HepG2 (cell line): Measurements from ENCODE around the gene IL1RL1. TPM values are rescaled to one million over a fixed set of nuclear protein-coding genes. Genes with fewer than 3 reads are reported as not detected.

Source experiments
- ATAC-seq: fragments of 200-7000 bp; cut with Tn5 transposase; 3 replicates; pipeline ENCODE4 v1.9.1; 2020; ENCODE audit warnings: mild to moderate bottlenecking, moderate library complexity
- BruUV-seq: library from RNA; stranded (reverse); fragments of 400-500 nt; replicated peaks from 2 replicates; lab custom pipeline; 2021; lab: Mats Ljungman, UMichigan
- CTCF ChIA-PET: fragments of 300-600 bp; formaldehyde crosslinking; extraction: SDS; loops from one replicate; lab custom pipeline; 2021; ENCODE audit warnings: low total read pairs, inconsistent platforms, low intra/inter-chr PET ratio; lab: Yijun Ruan, JAX
- POLR2A ChIA-PET: fragments of 350-600 bp; sonication (Branson Sonifier 250); formaldehyde crosslinking; loops from one replicate; lab custom pipeline; 2020; ENCODE audit warnings: antibody characterized with exemption, inconsistent platforms; lab: Yijun Ruan, JAX
- DNase-seq: peaks from one replicate; pipeline ENCODE4 v3.0.0-alpha.2; 2015; ENCODE audit warnings: low spot score
- FAIRE-seq: peaks from 3 replicates; lab custom pipeline; 2011; peaks lifted over from hg19 to GRCh38; lab: Jason Lieb, UNC
- H2AFZ ChIP-seq: one replicate; pipeline ENCODE4 v1.6.1; 2011; ENCODE audit warnings: low read length, inconsistent platforms
- H3K27ac ChIP-seq: fragments of 300-600 bp; 3 replicates; pipeline ENCODE4 v1.8.0; 2011; ENCODE audit warnings: mixed run types, mild to moderate bottlenecking, mixed read lengths, low read length, inconsistent platforms; ENCODE audit not compliant: insufficient read depth; ENCODE audit errors: extremely low read length
- H3K27me3 ChIP-seq, 2 experiments: fragments of 200-600 bp in 1 of 2; 2 replicates in 1 of 2; 3 replicates in 1 of 2; pipeline versions ENCODE4 v1.6.0 to v1.8.0; 2011; ENCODE audit warnings: low read length in 2 of 2, mild to moderate bottlenecking in 2 of 2, moderate library complexity in 2 of 2, inconsistent platforms in 1 of 2; ENCODE audit not compliant: insufficient read depth in 2 of 2, control insufficient read depth in 1 of 2
- H3K36me3 ChIP-seq, 2 experiments: fragments of 200-600 bp in 1 of 2; replicated peaks in 1 of 2; 2 replicates in 1 of 2; 3 replicates in 1 of 2; pipeline versions ENCODE4 v1.5.1 to v1.8.0; 2011; ENCODE audit warnings: low read length in 2 of 2, inconsistent platforms in 1 of 2; ENCODE audit not compliant: insufficient read depth in 2 of 2, control insufficient read depth in 1 of 2
- H3K4me1 ChIP-seq: 2 replicates; pipeline ENCODE4 v1.5.1; 2012; ENCODE audit warnings: low read length, inconsistent platforms; ENCODE audit not compliant: insufficient read depth
- H3K4me2 ChIP-seq: 2 replicates; pipeline ENCODE4 v1.6.0; 2011; ENCODE audit warnings: low read depth, low read length, inconsistent platforms
- H3K4me3 ChIP-seq, 3 experiments: fragments of 200-600 bp in 1 of 3; sonication (generic), shearing (Covaris generic) in 1 of 3; replicated peaks in 1 of 3; 2 replicates each; pipeline ENCODE4 v1.5.1; 2011 to 2016; ENCODE audit warnings: low read length in 3 of 3, inconsistent platforms in 2 of 3, low read depth in 2 of 3, mild to moderate bottlenecking in 2 of 3, control low read depth in 1 of 3, mixed read lengths in 1 of 3; ENCODE audit not compliant: insufficient read depth in 1 of 3
- H3K79me2 ChIP-seq: one replicate; pipeline ENCODE4 v1.6.1; 2011; ENCODE audit warnings: low read length, inconsistent platforms; ENCODE audit not compliant: insufficient read depth
- H3K9ac ChIP-seq: 2 replicates; pipeline ENCODE4 v1.6.0; 2011; ENCODE audit warnings: mild to moderate bottlenecking, low read depth, low read length, inconsistent platforms; ENCODE audit not compliant: insufficient read depth
- H3K9me3 ChIP-seq: 2 replicates; pipeline ENCODE4 v1.5.1; 2012; ENCODE audit warnings: mild to moderate bottlenecking, low read length
- H4K20me1 ChIP-seq: 2 replicates; pipeline ENCODE4 v1.6.0; 2011; ENCODE audit warnings: inconsistent platforms, mild to moderate bottlenecking, low read length, moderate library complexity; ENCODE audit not compliant: insufficient read depth
- CBX2 ChIP-seq, 2 experiments: fragments of 200-600 bp in 1 of 2; sonication (generic); formaldehyde crosslinking in 1 of 2; IDR thresholded peaks; 2 replicates each; pipeline versions ENCODE4 v1.7.0 to v1.8.1; 2018 to 2022; ENCODE audit warnings: low read depth in 2 of 2, low read length in 1 of 2, mild to moderate bottlenecking in 1 of 2, missing genetic modification reagents in 1 of 2
- CREB3 ChIP-seq: sonication (generic); formaldehyde crosslinking; IDR thresholded peaks from 2 replicates; pipeline ENCODE4 v1.5.0; 2020; ENCODE audit warnings: missing genetic modification reagents
- SMAD3 ChIP-seq: sonication (generic); formaldehyde crosslinking; IDR thresholded peaks from 2 replicates; pipeline ENCODE4 v1.4.0; 2020; ENCODE audit warnings: missing genetic modification reagents
- SP1 ChIP-seq, 2 experiments: fragments of 450-650 bp in 1 of 2; sonication (generic) in 1 of 2; formaldehyde crosslinking in 1 of 2; IDR thresholded peaks; 2 replicates each; pipeline versions ENCODE4 v1.4.0 to v1.6.1; 2016 to 2020; ENCODE audit warnings: missing genetic modification reagents in 1 of 2
- TAF15 ChIP-seq: fragments of 200-400 bp; formaldehyde crosslinking; IDR thresholded peaks from one replicate; pipeline ENCODE4 v1.6.1; 2018; ENCODE audit warnings: mild to moderate bottlenecking, low read depth, low read length; ENCODE audit not compliant: poor library complexity, severe bottlenecking
- TCF12 ChIP-seq, 2 experiments: fragments of 450-650 bp in 1 of 2; sonication (generic) in 1 of 2; formaldehyde crosslinking in 1 of 2; IDR thresholded peaks; 2 replicates each; pipeline versions ENCODE4 v1.6.1 to v1.8.0; 2017 to 2022; ENCODE audit warnings: antibody characterized with exemption in 1 of 2, mild to moderate bottlenecking in 1 of 2, missing genetic modification reagents in 1 of 2, moderate library complexity in 1 of 2
- TGIF2 ChIP-seq: IDR thresholded peaks from 2 replicates; pipeline ENCODE4 v1.6.1; 2016; ENCODE audit warnings: control low read depth, missing compliant biosample characterization
- ZBTB43 ChIP-seq: sonication (generic); formaldehyde crosslinking; conservative IDR thresholded peaks from 2 replicates; pipeline ENCODE4 v1.4.0; 2020; ENCODE audit warnings: missing genetic modification reagents
- ZNF546 ChIP-seq: sonication (generic); formaldehyde crosslinking; conservative IDR thresholded peaks from 2 replicates; pipeline ENCODE4 v1.8.1; 2023; ENCODE audit warnings: mild to moderate bottlenecking, missing genetic modification reagents
- ZZZ3 ChIP-seq: sonication (generic); formaldehyde crosslinking; IDR thresholded peaks from 2 replicates; pipeline ENCODE4 v1.4.0; 2020; ENCODE audit warnings: missing genetic modification reagents, mild to moderate bottlenecking, borderline replicate concordance
- WGBS: methylation state at CpG from one replicate; pipeline ENCODE4 v1.1.6; 2017; ENCODE audit warnings: low lambda C conversion rate; 5-methylcytosine and 5-hydroxymethylcytosine counted together
- in situ Hi-C: cut with HindIII; loops from 2 replicates; pipeline ENCODE4 v1.10.0; 2017; ENCODE audit warnings: low pct_unique_long_range_greater_than_20kb; ENCODE audit not compliant: extremely low pct_ligation_motif_present
- intact Hi-C: fragments of 100-400 bp; cut with micrococcal nuclease; formaldehyde crosslinking; loops from one replicate; pipeline ENCODE4 v1.10.0; 2022; ENCODE audit not compliant: unreplicated experiment
- polyA plus RNA-seq, 8 experiments: library from polyadenylated mRNA; depleted of rRNA in 3 of 8; stranded (reverse) in 7 of 8; unstranded in 1 of 8; fragments of >200 nt; fragmentation: Illumina TruSeq in 4 of 8; extraction: Trizol in 4 of 8; gene quantifications; 2 replicates each; pipeline versions ENCODE4 v1.2.1 to v1.2.3, GENCODE V29; 2011 to 2016; ENCODE audit warnings: low read depth in 4 of 8, missing spikeins in 1 of 8, mixed read lengths in 1 of 8; ENCODE audit not compliant: insufficient read depth in 1 of 8
- total RNA-seq, 5 experiments: library from RNA; depleted of rRNA; stranded (reverse); fragments of >200 nt; fragmentation: Illumina TruSeq; extraction: Trizol; gene quantifications; 2 replicates each; pipeline ENCODE4 v1.2.3, GENCODE V29; 2016; ENCODE audit warnings: low read depth in 1 of 5

IL1RL1 gene
- total and polyA plus RNA-seq, 2 of the 13 experiments (the other 11 are each of a cell fraction or from before 2014, with no cell fraction given), result 0.02 to 0.03 TPM

GRCh38 chr2:102342888-102343287 lies 31.5 kb downstream of the IL1RL1 start:
- H3K4me3 ChIP-seq, result no peak overlapping the region
- H3K4me2 ChIP-seq, result no peak overlapping the region
- H4K20me1 ChIP-seq, result no peaks in the 10 kb centered on the region
- no peak for TF ChIP-seq SMAD3
- no peak for TF ChIP-seq CREB3 (CRISPR knock-in tag)
- TF ChIP-seq ZBTB43 (CRISPR knock-in tag), result no peak
- no peak for TF ChIP-seq CBX2 (IDR thresholded peaks at IDR 0.05; ENCODE audit: low read depth, low read length)
- no peak for TF ChIP-seq CBX2 (CRISPR knock-in tag; IDR thresholded peaks at IDR 0.05; ENCODE audit: low read depth)
- no peak for TF ChIP-seq TAF15
- TF ChIP-seq TCF12 (IDR thresholded peaks at IDR 0.05), result no peak
- TF ChIP-seq TCF12 (CRISPR knock-in tag; IDR thresholded peaks at IDR 0.05), result no peak
- TF ChIP-seq ZNF546, result no peak
- no peak for TF ChIP-seq TGIF2 (CRISPR knock-in tag)
- no peak for TF ChIP-seq ZZZ3
- no peak for TF ChIP-seq SP1 (IDR thresholded peaks at IDR 0.05)
- TF ChIP-seq SP1 (CRISPR knock-in tag; IDR thresholded peaks at IDR 0.05), result no peak
- ChIA-PET CTCF (no interaction called here), POLR2A (no interaction called here)
- no peak overlapping the region for H2AFZ ChIP-seq
- ATAC-seq, result no peak
- no peak overlapping the region for H3K27ac ChIP-seq
- no peak for FAIRE-seq
- H3K9ac ChIP-seq, result no peak overlapping the region
- intact Hi-C loops, result no loop called here
- no peaks in the 10 kb centered on the region for H3K36me3 ChIP-seq
- peaks cover 0 to 16% of the 10 kb centered on the region in 2 experiments; a peak in 2 of 5 replicates for H3K27me3 ChIP-seq
- WGBS, result 13% methylated on average over 3 of the region's 3 CpGs
- no peaks in the 10 kb centered on the region for H3K9me3 ChIP-seq
- no peaks in the 10 kb centered on the region for H3K4me1 ChIP-seq
- no peaks in the 10 kb centered on the region for H3K79me2 ChIP-seq
- DNase-seq, result no peak
- no TSS peak for BruUV-seq
- in situ Hi-C loops, result no loop called here
